DMS53 treated with DMSO at 0.1 percent for 48 hours (cell line): ENCODE results near the gene ARMH2.

ENCODE experiments used
- DNase-seq: peaks from one replicate; lab custom pipeline; 2025; ENCODE audit not compliant: unreplicated experiment; lab: John Stamatoyannopoulos, UW

Gene ARMH2

DNA sequence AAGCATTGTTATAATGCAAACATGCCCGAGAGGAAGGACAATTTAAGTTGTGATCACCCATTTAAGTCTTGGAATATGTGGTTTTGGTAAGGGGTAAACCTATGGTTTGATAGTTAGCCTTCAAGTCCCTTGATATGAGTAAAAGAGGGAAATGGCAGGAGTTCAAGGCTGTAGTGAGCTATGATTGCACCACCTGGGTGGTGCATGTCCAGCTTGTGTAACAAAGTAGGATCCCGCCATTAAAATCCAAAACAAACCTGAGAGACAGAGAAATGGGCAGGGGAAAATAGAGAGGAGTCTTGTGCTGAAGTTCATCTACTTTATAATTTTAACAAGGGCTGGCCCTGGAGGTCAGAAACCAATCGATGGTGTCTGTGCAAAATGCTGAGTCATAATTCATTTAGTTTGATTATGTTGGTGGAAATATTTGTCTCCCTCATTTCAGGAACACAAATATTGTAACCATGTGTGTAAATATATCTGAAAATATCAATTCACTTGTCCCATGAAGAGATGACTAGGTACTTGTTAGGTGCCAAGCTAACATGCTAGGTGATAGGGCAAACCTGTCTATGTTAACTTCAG, 23.2 kb upstream of the ARMH2 start:
- DNase-seq = no peak

DNA sequence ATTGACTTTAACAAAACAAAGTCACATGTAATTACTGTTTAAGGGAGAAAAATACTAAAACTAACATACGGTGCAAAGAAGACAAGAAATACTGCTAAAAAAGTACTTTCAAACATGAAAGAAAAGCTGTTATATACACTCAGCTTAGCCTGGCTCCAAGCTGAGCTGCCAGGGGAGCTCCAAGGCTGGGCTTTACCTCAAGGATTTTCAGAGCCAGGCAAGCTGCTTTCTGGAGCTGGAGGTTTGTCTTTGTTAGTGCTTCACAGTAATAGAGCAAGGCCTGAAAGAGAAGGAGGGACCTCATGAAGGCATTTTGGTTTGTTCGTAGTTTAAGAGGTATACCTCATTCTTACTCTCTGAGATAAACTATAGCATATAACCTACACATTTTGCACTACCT, 19.6 kb upstream of the ARMH2 start:
- DNase-seq = no peak

DNA sequence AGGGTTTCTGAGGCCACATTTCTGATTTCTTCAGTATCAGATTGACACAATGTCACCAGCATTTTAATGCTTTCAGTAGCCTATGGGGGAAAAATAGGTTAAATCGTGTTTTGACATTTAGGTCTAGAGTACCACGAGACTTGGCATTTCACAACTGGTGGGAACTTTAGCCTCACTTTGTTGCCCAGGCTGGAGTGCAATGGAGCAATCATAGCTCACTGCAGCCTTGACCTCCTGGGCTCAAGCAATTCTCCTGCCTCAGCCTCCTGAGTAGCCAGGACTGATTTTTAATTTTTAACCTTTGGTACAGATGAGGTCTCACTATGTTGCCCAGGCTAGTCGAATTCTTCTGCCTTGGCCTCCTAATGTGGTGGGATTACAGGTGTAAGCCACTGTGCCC, 11.0 kb upstream of the ARMH2 start:
- no peak for DNase-seq

DNA sequence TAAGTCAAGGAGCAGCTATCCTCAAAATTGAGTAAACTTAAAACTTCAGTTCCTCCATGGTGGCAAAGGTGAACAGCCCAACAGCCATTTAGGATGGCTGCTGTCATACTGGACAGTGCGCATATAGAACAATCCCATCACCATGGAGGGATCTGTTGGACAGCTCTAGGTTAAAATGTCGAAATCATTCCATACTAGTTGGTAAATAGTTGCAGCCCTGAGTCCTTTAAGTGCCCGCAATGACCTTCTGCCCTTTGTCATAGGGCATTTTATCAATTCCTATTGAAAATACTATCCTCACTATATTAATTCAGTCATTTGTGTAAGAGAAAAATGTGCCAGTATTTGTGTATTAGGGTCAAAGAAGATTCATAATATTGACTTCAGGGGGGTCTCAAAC, 8.9 kb upstream of the ARMH2 start:
- no peak for DNase-seq

DNA sequence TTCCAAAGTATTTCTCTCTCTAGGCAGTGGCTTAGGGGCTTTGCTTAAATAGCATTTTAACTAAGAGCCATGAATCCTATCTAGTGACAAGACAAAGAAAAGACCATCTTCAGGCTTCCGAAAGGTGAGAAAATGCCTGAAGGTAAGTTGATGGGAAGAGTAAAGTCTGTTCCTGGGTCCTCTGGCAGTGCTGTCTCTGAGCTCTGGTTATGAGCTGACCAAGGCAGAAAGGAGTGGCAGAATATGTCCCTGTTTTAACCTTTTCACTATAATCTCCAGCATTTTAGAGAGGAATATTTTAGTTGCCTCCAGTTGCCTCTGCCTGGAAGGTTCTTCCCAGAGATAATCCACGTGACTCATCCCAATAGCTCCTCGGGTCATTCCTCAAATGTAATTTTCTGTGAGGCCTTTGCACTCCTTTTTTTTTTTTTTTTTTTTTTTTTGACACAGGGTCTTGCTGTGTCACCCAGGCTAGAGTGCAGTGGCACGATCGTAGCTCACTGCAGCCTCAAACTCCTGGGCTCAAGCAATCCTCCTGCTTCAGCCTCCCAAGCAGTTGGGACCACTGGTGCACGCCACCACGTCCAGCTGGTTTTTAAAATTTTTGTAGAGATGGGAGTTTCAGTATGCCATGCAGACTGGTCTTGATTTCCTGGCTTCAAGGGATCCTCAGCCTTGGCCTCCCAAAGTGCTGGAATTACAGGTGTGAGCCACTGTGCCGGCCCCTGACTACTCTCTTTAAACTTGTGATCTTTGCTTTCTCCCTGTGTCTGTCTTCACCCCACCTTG, 3.7 kb upstream of the ARMH2 start:
- no peak for DNase-seq

DNA sequence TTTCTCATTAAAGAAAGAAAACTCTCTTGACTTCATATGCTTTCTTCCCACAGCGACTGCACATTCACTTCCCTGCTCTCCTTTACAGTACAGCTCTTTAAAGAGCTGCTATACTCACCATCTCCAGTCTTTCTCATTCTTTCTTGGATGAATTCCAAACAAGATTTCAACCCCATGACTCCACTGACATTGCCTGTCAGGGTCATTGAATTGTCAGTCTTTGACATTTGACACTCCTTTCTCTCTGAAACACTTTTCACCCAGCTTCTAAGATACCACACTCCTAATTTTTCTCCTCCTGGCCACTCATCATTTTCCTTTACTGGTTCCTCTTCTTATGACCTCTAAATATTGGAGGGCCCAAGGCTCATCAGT, 811 bp upstream of the ARMH2 start:
- no peak for DNase-seq

DNA sequence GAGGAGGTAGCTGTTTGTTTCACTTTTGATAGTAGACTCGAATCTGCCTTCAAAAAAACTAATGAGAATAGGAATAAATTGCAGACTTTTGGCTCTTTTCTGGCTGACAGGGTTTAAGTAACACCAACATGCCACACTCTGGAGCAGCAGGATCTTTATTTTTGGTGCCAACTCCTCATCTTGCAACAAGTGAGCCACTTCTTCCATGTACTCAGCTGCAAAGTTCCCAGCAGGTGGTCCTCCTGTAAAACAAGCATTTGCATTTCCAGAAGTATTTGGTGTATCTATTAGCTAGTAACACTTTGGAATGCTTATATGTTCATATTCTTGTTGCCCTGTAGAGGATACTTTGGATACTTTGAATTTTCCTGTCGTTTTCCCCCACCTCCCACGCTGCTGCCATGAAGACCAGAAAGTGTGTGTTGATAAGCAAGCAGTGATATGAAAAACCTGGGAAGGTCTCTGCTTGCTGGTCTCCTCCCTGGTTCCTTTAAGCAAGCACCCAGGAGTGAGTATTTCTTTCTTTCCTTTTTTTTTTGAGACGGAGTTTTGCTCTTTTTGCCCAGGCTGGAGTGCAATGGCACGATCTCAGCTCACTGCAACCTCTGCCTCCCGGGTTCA, 1.0 kb downstream of the ARMH2 start:
- DNase-seq = no peak

DNA sequence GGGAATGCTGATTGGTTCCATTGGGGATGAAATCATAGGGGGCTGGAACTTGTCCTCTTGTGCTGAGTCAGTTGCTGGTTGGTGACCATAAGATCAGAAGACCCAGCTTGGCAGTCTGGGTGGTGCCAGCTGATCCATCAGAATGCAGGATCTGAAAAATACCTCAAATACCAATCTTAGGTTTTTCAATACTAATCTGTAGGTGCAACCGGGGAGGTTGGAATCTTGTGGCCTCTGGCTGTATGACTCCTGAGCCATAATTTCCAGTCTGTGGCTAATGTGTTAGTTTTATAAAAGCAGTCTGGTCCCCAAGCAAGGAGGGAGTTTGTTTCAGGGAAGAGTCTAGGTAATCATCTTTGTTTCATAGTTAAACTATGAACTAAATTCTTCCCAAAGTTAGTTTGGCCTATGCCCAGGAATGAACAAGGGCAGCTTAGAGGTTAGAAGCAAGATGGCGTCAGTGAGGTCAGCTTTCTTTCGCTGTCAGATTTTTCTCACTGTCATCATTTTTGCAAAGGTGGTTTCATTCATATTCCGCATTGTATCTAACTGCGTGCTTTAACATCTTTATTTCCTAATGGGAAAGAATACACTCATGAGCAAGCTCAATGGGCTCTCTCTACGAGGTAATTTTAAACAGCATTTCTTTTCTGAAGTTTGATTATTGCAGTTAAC, 2.0 kb downstream of the ARMH2 start:
- DNase-seq = no peak

DNA sequence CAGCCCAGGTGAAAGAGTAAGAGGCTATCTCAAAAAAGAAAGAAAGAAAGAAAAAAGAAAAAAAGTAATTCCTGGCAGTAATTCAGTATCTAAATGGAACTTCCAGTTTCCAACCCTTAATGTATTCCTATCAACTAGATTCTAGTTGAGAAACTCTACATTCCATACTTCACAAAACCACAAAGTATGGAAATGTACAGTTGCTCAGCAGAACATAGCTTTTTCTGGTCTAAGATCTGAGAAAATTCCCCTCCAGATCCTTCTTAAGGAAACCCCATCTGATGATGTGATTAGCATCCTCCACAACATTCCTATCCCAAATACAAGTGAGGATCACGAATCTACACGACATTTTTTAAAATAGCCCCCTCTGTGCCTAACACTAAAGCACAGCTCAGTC, 3.6 kb downstream of the ARMH2 start:
- DNase-seq = no peak

DNA sequence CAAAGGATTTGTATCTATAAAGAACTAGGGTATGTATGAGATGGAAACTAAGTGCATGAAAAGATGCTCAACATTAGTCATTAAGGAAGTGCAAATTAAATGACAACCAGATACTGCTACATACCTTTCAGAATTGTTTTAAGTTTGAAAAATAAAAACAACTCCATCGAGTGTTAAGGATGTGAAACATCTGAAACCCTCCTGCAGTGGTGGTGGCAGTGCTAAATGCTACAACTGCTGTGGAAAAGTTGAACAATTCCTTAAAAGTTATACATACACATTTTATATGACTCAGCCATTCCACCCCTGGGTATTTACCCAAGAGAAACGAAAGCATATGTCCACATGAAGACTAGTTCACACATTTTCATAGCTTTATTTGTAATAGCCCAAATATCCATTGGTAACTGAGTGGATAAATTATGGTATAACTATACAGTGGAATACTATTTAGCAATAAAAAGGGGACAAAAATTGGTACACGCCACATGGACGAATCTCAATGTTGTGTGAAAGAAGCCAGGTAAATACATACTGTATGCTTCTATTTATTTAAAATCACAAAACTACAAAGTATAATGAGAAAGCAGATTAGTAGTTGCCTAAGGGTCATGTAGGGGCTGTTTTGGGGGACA, 10.6 kb downstream of the ARMH2 start:
- DNase-seq = no peak

DNA sequence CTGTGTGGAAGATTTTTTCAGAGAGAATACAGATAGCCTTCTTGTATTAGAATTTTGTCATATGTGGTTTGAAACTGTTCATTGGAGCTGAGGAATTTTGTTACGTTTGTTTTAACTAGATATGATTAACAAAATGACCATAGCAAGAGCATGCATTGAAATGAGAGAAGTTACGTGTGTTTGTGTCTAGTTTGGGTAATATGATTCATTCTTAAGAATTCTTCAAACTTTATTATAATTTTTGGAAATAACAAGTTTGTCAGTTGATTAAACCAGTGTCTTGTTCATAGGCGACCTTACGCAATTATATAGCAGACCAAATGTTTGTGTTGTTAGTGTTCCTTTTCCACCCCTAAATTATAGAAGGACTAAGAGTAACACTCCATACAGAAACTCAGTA, 18.5 kb downstream of the ARMH2 start:
- DNase-seq = no peak

DNA sequence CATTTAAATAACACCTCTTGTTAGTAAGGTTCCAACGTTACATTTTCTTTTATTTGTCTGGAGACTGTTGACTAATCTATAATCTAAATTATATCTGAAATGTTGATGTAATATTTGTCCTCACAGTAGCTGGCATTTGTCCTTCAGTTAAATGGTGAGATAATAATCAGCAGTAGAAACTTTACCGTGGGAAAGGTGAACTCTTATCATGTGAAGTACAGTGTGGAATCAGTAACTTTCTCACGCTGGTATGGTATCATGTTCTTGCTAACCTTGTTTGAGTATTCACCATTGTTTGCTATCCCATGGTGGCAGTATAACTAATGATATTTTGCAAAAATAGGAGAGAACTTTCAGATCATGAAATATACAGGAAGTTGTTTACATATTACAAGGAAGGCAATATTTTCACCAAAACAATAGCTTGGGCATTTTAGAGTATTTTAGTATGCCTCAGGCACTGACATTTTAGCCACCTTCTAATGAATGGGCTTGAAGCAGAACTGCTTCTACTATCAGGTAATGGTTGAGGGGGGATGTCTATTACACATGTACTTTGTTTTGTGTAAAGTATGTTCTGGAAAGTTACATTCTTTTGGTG, 19.2 kb downstream of the ARMH2 start:
- DNase-seq = no peak

DNA sequence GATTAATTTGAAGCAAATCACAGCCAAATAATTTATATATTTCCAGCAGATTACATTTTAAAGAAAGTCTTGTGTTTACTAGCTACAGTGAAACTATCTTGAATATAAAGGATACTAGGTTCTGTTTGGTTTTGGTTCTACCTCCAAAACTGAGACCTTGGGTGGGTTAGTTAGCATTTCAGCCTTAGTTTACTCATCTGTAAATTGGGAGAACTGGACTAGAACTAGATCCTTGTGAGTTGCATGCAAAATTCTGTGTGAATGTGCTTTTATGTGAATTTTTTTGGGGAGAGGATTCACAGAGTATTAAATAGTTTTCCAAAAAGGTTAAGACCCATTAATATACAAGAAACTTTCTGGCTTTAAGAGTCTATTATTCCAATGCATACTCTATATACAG, 19.8 kb downstream of the ARMH2 start:
- DNase-seq = no peak

DNA sequence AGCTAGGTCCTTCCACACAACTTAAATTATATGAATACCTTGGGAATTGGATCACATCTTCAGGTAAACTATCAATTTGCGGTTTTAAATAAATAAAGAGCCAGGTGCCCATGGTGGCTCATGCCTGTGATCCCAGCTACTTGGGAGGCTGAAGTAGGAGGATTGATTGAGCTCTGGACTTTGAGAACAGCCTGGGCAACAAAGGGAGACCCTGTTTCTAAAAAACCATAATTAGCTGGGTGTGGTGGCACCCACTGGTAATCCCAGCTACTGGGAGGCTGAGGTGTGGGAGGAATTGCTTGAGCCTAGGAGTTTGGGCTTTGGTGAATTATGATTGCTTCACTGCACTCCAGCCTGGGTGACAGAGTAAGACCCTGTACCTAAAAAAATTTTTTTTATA, 20.6 kb downstream of the ARMH2 start:
- no peak for DNase-seq

DNA sequence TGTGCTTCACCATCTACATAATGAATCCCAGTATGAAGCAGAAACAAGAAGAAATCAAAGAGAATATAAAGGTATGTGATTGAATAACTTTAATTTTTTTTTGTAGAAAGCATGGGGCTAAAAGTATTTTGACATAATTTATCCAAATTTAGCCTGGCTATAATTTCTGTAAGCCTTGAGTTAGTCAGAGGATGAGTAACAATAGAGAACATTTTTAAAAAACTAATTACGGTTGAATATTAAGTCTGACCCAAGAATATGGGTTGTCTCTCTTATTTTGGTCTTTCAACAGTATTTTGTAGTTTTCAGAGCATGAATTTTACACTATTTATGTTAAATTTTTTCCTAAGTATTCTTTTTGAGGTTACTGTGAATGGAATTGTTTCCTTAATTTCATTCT, 21.5 kb downstream of the ARMH2 start:
- DNase-seq = no peak

DNA sequence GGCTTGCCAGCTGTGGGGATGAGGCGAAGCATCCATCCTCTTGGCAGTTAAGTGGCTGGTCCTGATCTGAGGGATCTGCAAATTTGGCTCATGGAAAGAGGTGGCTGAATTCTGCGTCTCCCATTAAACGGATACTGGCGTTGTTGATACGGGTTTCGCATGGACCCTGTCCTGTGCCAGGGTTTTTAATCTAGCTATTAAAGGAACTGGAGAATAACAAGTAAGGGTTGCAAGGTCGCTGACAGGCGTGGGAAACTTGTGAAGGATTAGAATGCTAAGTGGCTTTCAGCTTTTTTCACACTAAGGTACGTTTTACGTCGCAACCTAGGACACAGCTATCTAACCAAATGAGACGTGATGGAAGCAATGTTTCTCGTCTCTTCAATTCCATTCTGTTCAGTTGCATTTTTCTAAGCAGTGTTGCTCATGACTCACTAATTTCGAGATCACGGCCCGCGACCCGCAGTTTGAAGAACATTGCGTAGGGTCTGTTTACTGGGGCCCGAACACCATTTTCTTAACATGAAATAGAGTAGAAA, 23.1 kb downstream of the ARMH2 start:
- no peak for DNase-seq

DNA sequence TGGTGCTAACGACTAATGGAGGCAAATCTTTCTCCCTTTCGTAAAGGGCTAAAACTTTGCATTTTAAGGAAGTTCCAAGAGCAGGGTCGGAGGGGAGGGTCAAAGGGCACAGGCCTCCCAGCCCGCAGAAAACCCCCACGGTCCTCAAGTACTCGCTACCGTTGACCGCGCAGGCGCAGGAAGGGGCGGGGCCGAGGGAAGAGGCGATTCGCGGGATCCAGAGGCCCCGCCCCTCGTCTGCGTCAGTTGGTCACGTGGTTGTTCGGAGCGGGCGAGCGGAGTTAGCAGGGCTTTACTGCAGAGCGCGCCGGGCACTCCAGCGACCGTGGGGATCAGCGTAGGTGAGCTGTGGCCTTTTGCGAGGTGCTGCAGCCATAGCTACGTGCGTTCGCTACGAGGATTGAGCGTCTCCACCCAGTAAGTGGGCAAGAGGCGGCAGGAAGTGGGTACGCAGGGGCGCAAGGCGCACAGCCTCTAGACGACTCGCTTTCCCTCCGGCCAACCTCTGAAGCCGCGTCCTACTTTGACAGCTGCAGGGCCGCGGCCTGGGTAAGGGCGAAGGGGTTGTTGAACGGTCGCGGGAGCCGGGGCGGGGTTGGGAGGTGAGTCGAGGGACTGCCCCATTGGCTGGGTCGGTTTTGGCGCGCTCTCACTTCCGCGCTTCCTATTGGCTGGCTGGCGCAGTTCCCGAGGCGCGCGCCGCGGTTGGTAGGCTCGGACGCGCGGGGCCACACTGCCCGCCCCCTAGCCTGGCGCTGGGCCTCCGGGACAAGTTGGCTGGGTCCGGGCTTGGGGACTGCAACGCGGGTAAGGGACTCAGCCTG, 23.8 kb downstream of the ARMH2 start, which contains the start of gene GMNN:
GMNN (plus strand) TSS at position 242 of the 824 bp plus-strand sequence. CDS start 2,310 bp downstream, outside the sequence.
- peak; percentile 95 for DNase-seq

DNA sequence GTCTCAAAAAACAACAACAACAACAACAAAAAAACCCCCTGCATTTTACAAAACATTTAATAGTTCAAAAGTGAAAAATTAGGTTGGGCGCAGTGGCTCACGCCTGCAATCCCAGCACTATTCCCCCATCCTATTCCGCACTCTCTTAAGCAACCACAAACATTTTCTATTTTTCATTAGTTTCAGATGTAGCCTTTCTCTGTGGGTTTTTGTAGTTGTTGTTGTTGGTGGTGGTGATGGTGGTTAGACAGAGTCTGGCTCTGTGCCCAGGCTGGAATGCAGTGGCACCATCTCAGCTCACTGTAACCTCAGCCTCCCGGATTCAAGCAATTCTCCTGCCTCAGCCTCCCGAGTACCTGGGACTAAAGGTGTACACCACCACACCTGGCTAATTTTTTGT, 30.4 kb downstream of the ARMH2 start:
- DNase-seq = no peak

DNA sequence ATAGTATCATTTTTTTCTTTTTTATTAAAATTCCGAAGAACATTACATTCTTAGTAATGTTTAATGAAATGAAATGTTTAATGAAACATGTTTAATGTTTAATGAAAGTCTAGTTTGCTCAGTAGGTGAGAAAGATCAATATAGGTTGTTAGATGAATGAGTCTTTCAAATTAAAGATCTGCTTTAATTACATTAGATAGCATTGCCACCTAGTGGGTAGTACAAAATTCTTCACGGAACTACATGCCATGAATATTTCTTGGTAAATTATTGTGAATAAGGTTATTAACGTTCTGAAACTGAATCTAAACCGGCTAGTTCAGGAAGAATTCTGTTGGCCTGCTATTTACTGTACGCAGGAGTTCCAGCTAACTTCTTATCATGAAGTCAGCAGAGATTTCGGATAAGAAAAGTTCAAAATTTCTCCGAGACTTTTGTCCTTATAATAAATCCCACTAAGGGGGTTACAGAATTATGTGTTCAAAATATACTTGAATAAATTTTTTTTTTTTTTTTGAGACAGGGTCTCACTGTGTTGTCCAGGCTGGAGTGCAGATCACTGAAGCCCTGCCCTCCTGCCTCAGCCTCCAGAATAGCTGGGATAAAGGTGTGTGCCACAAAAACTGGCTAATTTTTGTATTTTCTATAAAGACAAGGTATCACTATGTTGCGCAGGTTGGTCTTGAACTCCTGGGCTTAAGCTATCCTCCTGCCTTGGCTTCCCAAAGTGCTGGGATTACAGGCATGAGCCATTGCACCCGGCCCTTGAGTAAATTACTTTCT, 31.8 kb downstream of the ARMH2 start:
- peak; percentile 62 for DNase-seq
